Adrenal gland (tissue), 12 donors: Measurements from ENCODE around the gene ANAPC16. TPM values are rescaled to one million over a fixed set of nuclear protein-coding genes. Genes with fewer than 3 reads are reported as not detected.
"Not testable (repeated sequence)": the region's sequence is repeated elsewhere in the genome, so short reads cannot be mapped to it uniquely, and the experiment has no call there.

ENCODE experiments used
- DNase-seq, 7 donors: peaks; one replicate each; pipeline ENCODE4 v3.0.0-alpha.2; 2019 to 2020
- H3K27ac ChIP-seq, 5 donors: fragments of 200-600 bp; sonication (generic) in 4 of 5; 1 replicate in 3 of 5; 2 replicates in 2 of 5; pipeline versions ENCODE4 v1.5.1 to v1.8.0; 2016 to 2020; ENCODE audit warnings: mild to moderate bottlenecking in 1 of 5
- H3K27me3 ChIP-seq: fragments of 200-600 bp; 2 replicates; pipeline ENCODE4 v1.8.0; 2021
- H3K36me3 ChIP-seq, 2 donors: fragments of 200-600 bp; replicated peaks in 1 of 2; 1 replicate in 1 of 2; 2 replicates in 1 of 2; pipeline versions ENCODE4 v1.5.1 to v1.8.0; 2018 to 2022
- H3K4me1 ChIP-seq, 2 donors: fragments of 200-600 bp; replicated peaks in 1 of 2; 1 replicate in 1 of 2; 2 replicates in 1 of 2; pipeline versions ENCODE4 v1.5.1 to v1.8.0; 2018 to 2021
- H3K4me3 ChIP-seq, 4 donors: fragments of 200-600 bp; sonication (generic) in 3 of 4; one replicate each; pipeline ENCODE4 v1.5.1; 2016 to 2018
- H3K9me3 ChIP-seq, 3 donors: fragments of 200-600 bp; sonication (generic) in 1 of 3; replicated peaks in 1 of 3; 1 replicate in 2 of 3; 2 replicates in 1 of 3; pipeline versions ENCODE4 v1.5.1 to v1.8.0; 2016 to 2021
- CTCF ChIP-seq, 6 experiments: fragments of 450-650 bp in 4 of 6; fragments of 200-600 bp in 2 of 6; sonication (generic) in 1 of 6; IDR thresholded peaks; 1 replicate in 5 of 6; 2 replicates in 1 of 6; pipeline versions ENCODE4 v1.5.1 to v1.8.0; 2016 to 2021; ENCODE audit warnings: antibody characterized with exemption in 6 of 6, mild to moderate bottlenecking in 2 of 6, moderate library complexity in 1 of 6
- POLR2A ChIP-seq, 2 donors: fragments of 450-650 bp; IDR thresholded peaks; one replicate each; pipeline ENCODE4 v1.6.1; 2017; ENCODE audit warnings: antibody characterized with exemption in 2 of 2, mild to moderate bottlenecking in 2 of 2, moderate library complexity in 1 of 2
- WGBS, 4 donors: extraction: QIAGEN DNeasy Blood & Tissue Kit in 2 of 4; methylation state at CpG; one replicate each; pipeline versions ENCODE4 v1.1.5 to v1.1.7; 2013 to 2017; 5-methylcytosine and 5-hydroxymethylcytosine counted together
- intact Hi-C, 2 donors: fragments of 100-400 bp; cut with DNase I; formaldehyde crosslinking; loops; one replicate each; pipeline versions ENCODE4 v1.14.1 to v1.15.0; 2022 to 2023
- polyA plus RNA-seq, 3 donors: library from polyadenylated mRNA; stranded (reverse); fragments of 200-250 nt in 2 of 3; fragments of 350-450 nt in 1 of 3; fragmentation: Illumina TruSeq in 1 of 3; extraction: RNeasy Lipid Tissue Mini Kit (QIAGEN cat#74804) in 1 of 3; gene quantifications; one replicate each; pipeline ENCODE4 v1.2.3, GENCODE V29; 2013 to 2014
- small RNA-seq, 2 donors: library from RNA; depleted of rRNA; stranded (forward); fragments of <200 nt; gene quantifications; one replicate each; pipeline ENCODE3, GENCODE V24; 2016
- total RNA-seq, 9 donors: library from RNA; depleted of rRNA in 4 of 9; stranded (reverse); fragments of >200 nt in 4 of 9; fragments of 120-200 nt in 1 of 9; fragmentation: NEBNext Ultra II Directional in 1 of 9; extraction: Animal tissue kit (Norgen Biotek cat#: 25700) in 1 of 9; gene quantifications; one replicate each; pipeline versions ENCODE4 v1.1.0 to v1.2.4, GENCODE V29; 2013 to 2023
- donor health status: healthy with polysubstance abuse.
- donor health status: Bipolar disorder and iron deficiency.
- donor health status: DM: yes; HTN: yes; CAD: no.
- donor health status: DM: no; HTN: no; CAD: no.
- donor health status: DM: no; HTN: no; CAD: no.
- donor health status: DM: yes; HTN: yes; CAD: no.

Gene ANAPC16
- total and polyA plus RNA-seq, 12 donors, result 69.1 to 186 (median 139) TPM

GRCh38 chr10:72278668-72279393, 63.0 kb downstream of the ANAPC16 start:
- peaks cover 0 to 23% of the 10 kb centered on the region in 2 donors for H3K36me3 ChIP-seq
- 85 to 93% (median 91%) methylated on average over 5 of the region's 5 CpGs for WGBS, 4 donors
- intact Hi-C loops, result loop anchor here (5.0 to 10.0 kb wide), 2 partner anchors 46 to 48 kb away; no protein-coding TSS in a partner anchor
- peaks cover 7 to 12% of the 10 kb centered on the region in 2 donors for H3K4me1 ChIP-seq
- H3K4me3 ChIP-seq, result no peak overlapping the region
- H3K9me3 ChIP-seq, result no peaks in the 10 kb centered on the region
- H3K27ac ChIP-seq, result peak overlapping the region in 2 of 5 donors; percentile 44 to 99
- no peak for DNase-seq
- no peaks in the 10 kb centered on the region for H3K27me3 ChIP-seq
- peak in 1 of 2 donors; percentile 10 for TF ChIP-seq POLR2A (IDR thresholded peaks at IDR 0.05)
- no peak for TF ChIP-seq CTCF (IDR thresholded peaks at IDR 0.05)

GRCh38 chr10:72279587-72279986, 63.8 kb downstream of the ANAPC16 start:
- H3K4me3 ChIP-seq, DNase-seq, H3K27ac ChIP-seq, H3K27me3 ChIP-seq, H3K9me3 ChIP-seq: not testable (repeated sequence)
- WGBS, 4 donors, result 83 to 88% (median 87%) methylated on average over 7 of the region's 7 CpGs
- intact Hi-C loops, result loop anchor here (5.0 to 10.0 kb wide), 2 partner anchors 45 to 48 kb away; no protein-coding TSS in a partner anchor
- H3K4me1 ChIP-seq, result peaks cover 7 to 12% of the 10 kb centered on the region in 2 donors
- peaks cover 0 to 19% of the 10 kb centered on the region in 2 donors for H3K36me3 ChIP-seq

GRCh38 chr10:72283131-72283530, 67.3 kb downstream of the ANAPC16 start:
- Histone ChIP-seq H3K36me3 (no peaks in the 10 kb centered on the region), H3K4me3 (no peak overlapping the region), H3K9me3 (no peaks in the 10 kb centered on the region), H3K27ac (no peak overlapping the region), H3K27me3 (no peaks in the 10 kb centered on the region), H3K4me1 (peaks cover 0 to 4% of the 10 kb centered on the region in 2 donors)
- TF ChIP-seq CTCF (IDR thresholded peaks at IDR 0.05) (no peak), POLR2A (IDR thresholded peaks at IDR 0.05) (no peak)
- 73 to 97% (median 84%) methylated on average over 3 of the region's 3 CpGs for WGBS, 4 donors
- DNase-seq, result no peak
- intact Hi-C loops, result no loop called here

Small RNA genes lying within 50 kb of the gene (small RNA-seq; reads per million reads assigned to genes)
- gene RF00019 (0 reads per million in 2 donors), gene RF00340 (0 reads per million in 2 donors)

Other genes with a start within 250 kb of the ANAPC16 start
- 10 to 100 TPM; 13.8 to 68.9 (median 38.2) TPM for gene SPOCK2, start 127.5 kb upstream of the ANAPC16 start, total RNA-seq
- 10 to 100 TPM; 11.7 to 57.8 (median 23.6) TPM for gene SPOCK2, start 127.5 kb upstream of the ANAPC16 start, polyA plus RNA-seq
- gene ASCC1, start 264 bp downstream of the ANAPC16 start, total RNA-seq, result 10 to 100 TPM; 26.6 to 57.4 (median 38.5) TPM
- gene ASCC1, start 264 bp downstream of the ANAPC16 start, polyA plus RNA-seq, result 100 to 1,000 TPM in 1 of 3 donors, 10 to 100 TPM in 1, 1 to 10 TPM in 1; 9.7 to 101 (median 10.1) TPM
- gene DDIT4, start 57.9 kb downstream of the ANAPC16 start, total RNA-seq, result 100 to 1,000 TPM; 100 to 711 (median 365) TPM
- 100 to 1,000 TPM; 109 to 149 (median 123) TPM for gene DDIT4, start 57.9 kb downstream of the ANAPC16 start, polyA plus RNA-seq
- gene DNAJB12, start 138.9 kb downstream of the ANAPC16 start, total RNA-seq, result 10 to 100 TPM; 36.3 to 67.0 (median 49.2) TPM
- gene DNAJB12, start 138.9 kb downstream of the ANAPC16 start, polyA plus RNA-seq, result 10 to 100 TPM; 37.4 to 47.8 (median 37.9) TPM